Neural progenitor cell (in vitro differentiated cells): ENCODE data around the gene ESPN.

Experiments
- EZH2phosphoT487 ChIP-seq: fragments of 200-600 bp; sonication (generic); IDR thresholded peaks from 2 replicates; pipeline ENCODE4 v1.6.1; 2017; ENCODE audit warnings: antibody characterized with exemption
- TF ChIP-seq, protein P1 (sequence below): fragments of 200-600 bp; sonication (generic); IDR thresholded peaks from 2 replicates; pipeline ENCODE4 v1.5.1; 2017; ENCODE audit warnings: antibody characterized with exemption, mild to moderate bottlenecking

DNA sequence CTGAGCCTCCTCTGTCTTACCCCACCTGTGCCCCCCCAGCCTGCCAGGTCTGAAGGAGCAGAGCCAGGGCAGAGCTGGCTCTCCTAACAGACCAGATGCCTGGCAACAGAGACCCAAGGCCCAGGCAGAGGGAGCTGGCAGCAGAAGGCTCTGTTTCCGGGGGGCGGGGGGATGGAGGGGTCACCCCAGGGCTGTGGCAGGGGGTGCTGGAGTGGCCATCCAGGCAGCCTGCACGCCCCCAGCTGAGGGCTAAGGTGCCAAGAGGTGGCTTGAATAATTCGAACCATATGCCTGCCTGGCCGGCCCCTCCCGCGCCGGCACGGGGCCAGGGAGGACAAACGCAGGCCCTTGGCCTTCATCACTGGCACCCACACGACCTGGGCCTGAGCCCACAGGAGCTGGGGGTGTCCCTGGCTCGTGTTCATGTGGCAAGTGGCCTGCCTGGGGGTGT lies 82.9 kb downstream of the ESPN start:
- TF ChIP-seq, protein P1, sequence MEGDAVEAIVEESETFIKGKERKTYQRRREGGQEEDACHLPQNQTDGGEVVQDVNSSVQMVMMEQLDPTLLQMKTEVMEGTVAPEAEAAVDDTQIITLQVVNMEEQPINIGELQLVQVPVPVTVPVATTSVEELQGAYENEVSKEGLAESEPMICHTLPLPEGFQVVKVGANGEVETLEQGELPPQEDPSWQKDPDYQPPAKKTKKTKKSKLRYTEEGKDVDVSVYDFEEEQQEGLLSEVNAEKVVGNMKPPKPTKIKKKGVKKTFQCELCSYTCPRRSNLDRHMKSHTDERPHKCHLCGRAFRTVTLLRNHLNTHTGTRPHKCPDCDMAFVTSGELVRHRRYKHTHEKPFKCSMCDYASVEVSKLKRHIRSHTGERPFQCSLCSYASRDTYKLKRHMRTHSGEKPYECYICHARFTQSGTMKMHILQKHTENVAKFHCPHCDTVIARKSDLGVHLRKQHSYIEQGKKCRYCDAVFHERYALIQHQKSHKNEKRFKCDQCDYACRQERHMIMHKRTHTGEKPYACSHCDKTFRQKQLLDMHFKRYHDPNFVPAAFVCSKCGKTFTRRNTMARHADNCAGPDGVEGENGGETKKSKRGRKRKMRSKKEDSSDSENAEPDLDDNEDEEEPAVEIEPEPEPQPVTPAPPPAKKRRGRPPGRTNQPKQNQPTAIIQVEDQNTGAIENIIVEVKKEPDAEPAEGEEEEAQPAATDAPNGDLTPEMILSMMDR, result no peak
- TF ChIP-seq EZH2phosphoT487, result no peak
